ENCODE data around the gene CNTN1.
"Not testable (repeated sequence)": the region's sequence is repeated elsewhere in the genome, so short reads cannot be mapped to it uniquely, and the experiment has no call there.

Gene CNTN1

GRCh38 chr12:41045509-41045908 lies 353.3 kb downstream of the CNTN1 start:
- no peak for DNase-seq (ENCODE audit: low read depth)

GRCh38 chr12:41049033-41049432 lies 356.8 kb downstream of the CNTN1 start:
- no peak for DNase-seq (ENCODE audit: low read depth)

GRCh38 chr12:41051954-41052353 lies 359.7 kb downstream of the CNTN1 start:
- DNase-seq (ENCODE audit: low read depth), result no peak

DNA sequence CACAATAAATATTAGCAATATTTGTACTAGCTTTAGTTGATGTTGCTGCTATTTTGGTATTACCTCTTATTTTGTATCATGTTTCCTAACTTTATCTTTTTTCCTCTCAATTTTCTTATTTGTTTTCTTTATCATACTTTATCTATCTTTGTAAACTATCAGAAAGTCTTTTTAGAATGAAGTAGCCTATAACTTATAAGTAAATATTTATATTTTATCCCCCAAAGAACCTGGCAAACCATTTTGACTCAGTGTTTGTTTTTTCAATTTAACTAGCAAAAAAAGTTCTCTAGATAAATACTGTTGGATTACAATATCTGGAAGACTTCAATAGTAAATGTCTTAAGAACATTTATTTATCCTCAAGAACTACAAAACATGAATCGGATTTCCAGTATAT lies 360.2 kb downstream of the CNTN1 start:
- no peak for DNase-seq (ENCODE audit: low read depth)

GRCh38 chr12:41053046-41053445 lies 360.8 kb downstream of the CNTN1 start:
- DNase-seq (ENCODE audit: low read depth), result no peak

DNA sequence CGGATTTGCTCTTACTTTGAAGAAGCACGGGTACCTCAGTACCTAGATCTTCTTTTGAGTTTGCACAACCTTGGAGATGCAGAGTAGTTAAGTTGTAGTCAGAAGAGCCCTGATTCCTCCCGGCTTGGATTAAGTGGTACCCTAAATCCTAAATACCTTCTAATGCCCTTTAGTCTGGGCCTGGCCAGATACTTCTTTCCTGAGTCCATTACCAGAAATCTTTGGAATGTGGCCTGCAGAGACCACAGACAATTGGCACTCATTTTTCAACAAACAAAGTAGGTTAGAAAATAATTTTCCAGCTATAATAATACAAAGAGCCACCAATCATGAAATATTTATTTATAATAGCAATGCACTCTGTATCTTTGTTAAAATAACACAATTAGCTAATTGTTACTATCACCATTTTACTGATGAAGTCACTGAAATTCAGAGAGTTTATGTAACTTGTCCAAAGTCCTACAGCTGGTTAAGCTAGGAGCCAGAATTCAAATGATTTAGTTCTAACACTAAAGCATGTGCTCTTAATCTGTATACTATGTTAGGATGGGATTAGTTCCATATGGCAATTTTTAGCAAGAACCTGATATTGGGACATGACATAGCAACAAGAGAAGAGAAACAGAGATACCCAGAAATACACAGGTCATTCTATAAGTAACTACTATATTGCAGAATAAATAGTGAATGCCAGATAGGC lies 363.8 kb downstream of the CNTN1 start:
- no peak for DNase-seq (ENCODE audit: low read depth)

DNA sequence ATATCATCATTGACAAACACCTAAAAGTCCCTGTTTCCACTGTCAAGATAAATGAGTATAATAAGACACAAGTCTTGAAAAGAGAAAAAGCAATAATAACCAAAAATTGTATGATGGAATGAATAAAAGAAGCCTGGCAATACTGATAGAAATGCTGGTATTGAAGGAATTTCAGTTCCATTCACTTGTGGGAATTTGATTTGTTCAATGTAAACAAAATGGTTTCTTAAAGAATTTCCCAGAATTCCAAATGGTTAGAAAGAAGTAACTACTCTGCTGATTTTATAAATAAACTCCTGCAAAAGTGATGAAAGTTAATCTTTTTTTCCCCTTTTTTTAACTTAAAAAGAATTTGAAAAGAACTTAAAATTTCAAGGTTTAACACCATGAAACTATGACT lies 366.0 kb downstream of the CNTN1 start:
- DNase-seq (ENCODE audit: low read depth), result no peak

- DNase-seq (ENCODE audit: low read depth), result no peak
These were observed 369.0 kb downstream of the CNTN1 start for GRCh38 chr12:41061192-41061591.

- no peak for DNase-seq (ENCODE audit: low read depth)
These were observed 372.2 kb downstream of the CNTN1 start for GRCh38 chr12:41064411-41064810.

DNA sequence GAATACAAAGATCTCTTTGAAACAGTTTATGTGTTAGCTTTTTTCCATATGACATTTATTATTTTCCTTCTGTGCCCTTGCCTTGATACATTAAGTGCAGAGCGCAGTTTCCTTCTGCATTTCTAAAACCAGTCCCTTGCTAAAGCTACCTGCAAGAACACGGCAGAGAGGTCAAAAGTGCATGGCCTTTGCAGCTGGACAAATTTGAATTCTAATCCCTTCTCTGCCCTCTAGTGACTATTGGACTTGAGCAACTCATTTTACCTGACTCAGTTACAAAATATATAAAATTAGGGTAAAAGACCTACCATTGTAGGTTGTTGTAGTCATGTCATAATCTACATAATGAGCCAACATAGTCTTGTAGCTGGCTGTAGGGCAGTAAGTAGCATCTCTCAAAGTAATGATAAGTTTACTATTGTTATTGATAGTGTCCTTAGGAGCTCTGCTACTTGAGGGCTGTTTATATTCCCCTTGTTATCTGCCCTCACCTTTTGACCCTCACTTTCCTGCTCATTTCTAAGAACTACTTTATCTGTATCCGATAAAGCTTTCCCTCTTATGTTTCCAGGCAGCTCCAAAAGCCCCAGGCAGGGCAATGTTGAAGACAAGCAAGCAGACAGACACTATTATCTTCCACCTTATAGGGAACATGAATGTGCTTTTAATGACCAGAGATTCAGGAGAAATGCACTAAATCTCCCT lies 375.9 kb downstream of the CNTN1 start:
- no peak for DNase-seq (ENCODE audit: low read depth)

DNA sequence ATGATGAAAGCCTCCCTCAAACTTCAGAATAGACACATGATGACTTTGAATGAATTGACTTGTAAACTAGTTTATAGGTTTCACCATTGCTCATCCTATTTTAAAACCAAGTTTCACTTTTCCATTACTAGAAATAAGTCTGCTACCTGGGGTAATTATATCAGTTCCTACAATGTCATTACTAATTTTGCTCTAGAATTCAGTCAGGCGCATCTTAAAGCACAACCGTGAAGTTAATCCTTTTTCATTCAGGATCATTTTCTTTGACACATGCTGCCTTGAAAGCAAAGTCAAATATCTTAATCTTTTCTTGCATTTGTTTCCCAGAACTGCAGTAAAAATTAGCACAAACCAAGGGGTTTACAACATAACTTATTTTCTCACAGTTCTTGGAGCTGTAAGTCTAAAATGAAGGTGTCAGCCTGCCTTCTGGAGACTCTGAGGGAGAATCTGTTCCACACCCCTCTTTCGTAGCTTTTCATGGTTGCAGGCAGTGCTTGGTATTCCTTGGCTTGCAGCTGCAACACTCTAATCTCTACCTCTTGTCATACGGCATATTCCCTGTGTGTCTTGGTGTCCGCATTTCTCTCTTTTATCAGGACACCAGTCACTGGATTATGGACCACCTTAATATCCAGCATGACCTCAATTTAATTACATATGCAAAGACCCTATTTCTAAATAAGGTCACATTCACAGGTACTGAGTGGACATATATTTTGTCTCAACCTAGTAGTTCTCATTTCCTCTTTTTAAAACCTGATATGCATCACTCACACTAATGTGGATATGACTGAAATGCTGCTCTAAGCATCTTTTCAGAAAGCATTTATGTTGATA lies 381.6 kb downstream of the CNTN1 start:
- no peak for DNase-seq (ENCODE audit: low read depth)

GRCh38 chr12:41074473-41074769 lies 382.2 kb downstream of the CNTN1 start:
- DNase-seq (ENCODE audit: low read depth), result no peak

DNA sequence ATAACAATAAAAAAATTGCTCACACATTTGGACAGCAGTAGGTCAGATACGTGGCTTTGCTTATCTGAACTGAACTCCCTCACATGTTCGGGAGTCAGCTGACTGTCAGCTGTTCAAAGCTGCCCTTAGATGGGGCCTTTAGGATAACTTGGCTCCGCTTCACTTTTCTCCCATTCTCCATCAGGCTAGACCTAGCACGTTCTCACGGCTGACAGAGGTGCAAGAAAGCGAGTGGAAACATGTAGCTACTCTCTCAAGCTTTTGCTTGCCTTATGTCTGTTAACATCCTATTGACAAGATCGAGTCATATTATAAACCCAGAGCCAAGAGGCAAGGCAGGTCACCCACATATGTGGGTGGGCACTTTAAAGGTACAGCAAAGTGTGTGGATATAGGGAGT lies 383.9 kb downstream of the CNTN1 start:
- no peak for DNase-seq (ENCODE audit: low read depth)

DNA sequence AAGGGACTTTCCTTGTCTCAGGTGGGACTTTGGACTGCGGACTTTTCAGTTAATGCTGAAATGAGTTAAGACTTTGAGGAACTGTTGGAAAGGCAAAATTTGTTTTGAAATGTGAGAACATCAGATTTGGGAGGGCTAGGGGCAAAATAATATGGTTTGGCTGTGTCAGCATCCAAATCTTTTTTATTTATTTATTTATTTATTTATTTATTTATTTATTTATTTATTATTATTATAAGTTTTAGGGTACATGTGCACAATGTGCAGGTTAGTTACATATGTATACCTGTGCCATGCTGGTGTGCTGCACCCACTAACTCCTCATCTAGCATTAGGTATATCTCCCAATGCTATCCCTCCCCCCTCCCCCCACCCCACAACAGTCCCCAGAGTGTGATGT lies 389.0 kb downstream of the CNTN1 start:
- not testable (repeated sequence) for DNase-seq (ENCODE audit: low read depth)

- DNase-seq (ENCODE audit: low read depth), result no peak
These were observed 397.2 kb downstream of the CNTN1 start for GRCh38 chr12:41089438-41089837.

- DNase-seq (ENCODE audit: low read depth), result no peak
These were observed 399.9 kb downstream of the CNTN1 start for GRCh38 chr12:41092115-41092514.

- DNase-seq (ENCODE audit: low read depth), result no peak
These were observed 404.6 kb downstream of the CNTN1 start for GRCh38 chr12:41096797-41097196.

- no peak for DNase-seq (ENCODE audit: low read depth)
These were observed 408.3 kb downstream of the CNTN1 start for GRCh38 chr12:41100572-41100971.

- no peak for DNase-seq (ENCODE audit: low read depth)
These were observed 409.6 kb downstream of the CNTN1 start for GRCh38 chr12:41101806-41102205.

DNA sequence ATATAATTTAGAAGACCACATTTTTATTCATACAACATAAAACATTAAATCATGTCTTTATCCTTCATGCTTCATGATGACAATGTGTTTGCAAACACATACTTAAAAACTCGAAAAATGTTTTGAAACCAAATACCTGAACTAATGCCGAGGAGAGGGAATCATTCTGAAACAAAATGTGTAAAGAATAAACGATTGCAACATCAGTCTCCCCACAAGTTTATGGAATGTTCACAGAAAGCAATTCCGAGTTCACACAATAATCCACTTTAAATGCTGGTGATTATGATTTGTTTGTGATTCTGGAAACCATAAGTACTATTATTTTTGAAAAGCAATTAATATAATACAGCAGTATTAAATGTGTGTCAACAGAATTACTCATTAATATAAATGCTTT lies 411.4 kb downstream of the CNTN1 start:
- DNase-seq (ENCODE audit: low read depth), result no peak

DNA sequence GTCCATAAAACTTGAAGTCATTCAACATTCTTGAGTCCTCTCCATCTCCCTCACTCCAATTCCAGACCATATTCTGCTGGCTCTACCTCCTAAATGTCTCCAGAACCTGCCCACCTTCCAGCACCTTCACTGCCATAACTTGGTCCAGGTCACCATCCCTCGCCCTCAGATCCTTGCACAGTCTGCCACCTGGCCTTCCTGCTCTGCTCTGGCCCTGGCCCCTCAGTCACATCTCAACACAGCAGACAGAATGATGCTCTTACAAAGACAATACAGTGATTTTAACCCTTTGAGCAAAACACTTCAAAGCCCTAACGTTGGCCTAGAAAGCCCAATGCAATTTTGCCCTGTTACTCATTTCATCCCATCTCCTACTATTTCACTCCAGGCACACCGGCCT lies 414.1 kb downstream of the CNTN1 start:
- DNase-seq (ENCODE audit: low read depth), result no peak

DNA sequence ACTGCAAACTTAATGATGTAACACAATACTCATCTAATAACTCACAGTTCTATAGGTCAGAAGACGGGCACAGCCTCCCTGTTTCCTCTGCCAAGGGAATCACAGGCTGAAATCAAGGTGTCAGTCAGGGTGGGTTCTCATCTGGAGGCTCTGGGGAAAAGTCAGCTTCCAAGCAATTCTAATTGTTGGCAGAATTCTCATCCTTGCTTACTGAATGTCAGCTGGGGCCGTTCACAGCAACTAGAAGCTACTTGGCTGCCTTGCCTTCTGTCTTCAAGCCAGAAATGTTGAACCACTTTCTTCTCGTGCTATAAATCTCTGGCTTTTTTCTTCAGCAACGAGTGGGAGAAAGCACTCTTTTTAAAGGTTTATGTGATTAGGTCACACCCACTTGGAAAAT lies 415.8 kb downstream of the CNTN1 start:
- DNase-seq (ENCODE audit: low read depth), result no peak

GRCh38 chr12:41112903-41113302 lies 420.7 kb downstream of the CNTN1 start:
- DNase-seq (ENCODE audit: low read depth), result no peak
